ENCODE results near the gene EPAS1. TPM values are rescaled to one million over a fixed set of nuclear protein-coding genes. Genes with fewer than 3 reads are reported as not detected.

EPAS1 gene
- total and polyA plus RNA-seq, 5 experiments from 2014 or later: 0.16 to 1.7 (median 1.1) TPM

DNA sequence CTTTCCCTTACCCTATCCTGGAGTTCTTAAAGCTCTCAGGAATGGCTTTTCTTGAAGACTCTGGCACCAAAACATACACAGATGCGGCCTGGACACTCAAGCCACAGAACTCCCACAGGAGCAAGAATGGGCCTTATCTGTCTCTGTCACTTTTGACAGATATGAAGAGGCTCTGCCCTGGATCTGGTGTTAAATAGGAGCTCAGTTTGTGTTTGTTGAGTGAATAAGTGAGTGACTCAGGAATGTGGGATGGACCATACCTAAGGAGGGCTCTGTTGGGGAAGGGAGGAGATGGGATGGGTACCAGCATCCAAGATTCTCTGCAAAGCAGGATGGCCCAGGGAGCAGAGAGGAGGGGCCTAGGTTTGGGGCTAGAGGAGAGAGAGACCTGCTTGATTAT is 33.9 kb upstream of the EPAS1 start:
- Mint-ChIP-seq H3K27ac (peak overlapping the region in 1 of 10 donors; percentile 20), H3K4me3 (no peak overlapping the region), H3K36me3 (no peaks in the 10 kb centered on the region), H3K27me3 (peaks cover 3 to 18% (median 8%) of the 10 kb centered on the region in 5 donors), H3K9me3 (no peaks in the 10 kb centered on the region), H3K4me1 (peaks cover 0 to 6% (median 0%) of the 10 kb centered on the region in 4 donors)
- POLR2A ChIA-PET: no interaction called here
- ATAC-seq: no peak
- DNase-seq: no peak

DNA sequence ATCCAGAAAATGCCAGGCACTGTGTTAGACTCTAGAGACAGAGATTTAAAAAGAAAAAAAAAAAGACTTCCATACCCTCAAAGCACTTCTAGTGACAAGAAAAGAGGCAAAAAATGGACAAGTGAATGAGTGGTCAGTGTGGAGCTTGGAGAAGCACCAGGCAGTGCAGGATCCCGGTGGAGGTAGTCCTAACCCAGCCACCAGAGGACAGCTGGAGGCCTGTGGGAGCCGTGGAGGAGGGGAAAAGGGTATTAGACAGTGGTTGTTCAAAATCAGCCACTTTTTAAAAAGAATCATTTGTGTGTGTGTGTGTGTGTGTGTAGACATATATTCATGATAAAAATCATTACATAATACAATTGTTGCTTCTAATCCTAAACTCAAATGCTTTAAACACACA is 32.8 kb upstream of the EPAS1 start:
- no peak for DNase-seq
- POLR2A ChIA-PET: no interaction called here
- H3K36me3 Mint-ChIP-seq: no peaks in the 10 kb centered on the region
- peaks cover 0 to 8% (median 0%) of the 10 kb centered on the region in 4 donors for H3K4me1 Mint-ChIP-seq
- peaks cover 3 to 18% (median 8%) of the 10 kb centered on the region in 5 donors for H3K27me3 Mint-ChIP-seq
- ATAC-seq: no peak
- no peak overlapping the region for H3K27ac Mint-ChIP-seq
- no peaks in the 10 kb centered on the region for H3K9me3 Mint-ChIP-seq
- H3K4me3 Mint-ChIP-seq: no peak overlapping the region

DNA sequence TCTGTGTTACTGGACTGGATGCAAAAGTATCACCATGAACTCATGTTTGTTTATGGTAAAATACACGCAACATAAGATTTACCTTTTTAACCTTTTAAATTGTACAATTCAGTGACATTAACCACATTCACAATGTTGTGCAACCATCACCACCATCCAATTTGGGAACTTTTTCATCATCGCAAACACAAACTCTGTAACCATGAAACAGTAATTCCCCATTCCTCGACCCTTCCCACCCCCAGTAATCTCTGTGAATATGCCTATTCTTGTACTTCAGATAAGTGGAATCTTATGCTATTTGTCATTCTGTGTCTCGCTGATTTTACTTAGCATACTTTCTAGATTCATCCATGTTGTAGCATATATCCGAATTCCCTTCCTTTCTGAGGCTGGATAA is 31.1 kb upstream of the EPAS1 start:
- Mint-ChIP-seq H3K36me3 (no peaks in the 10 kb centered on the region), H3K27me3 (peaks cover 3 to 18% (median 8%) of the 10 kb centered on the region in 5 donors), H3K4me3 (no peak overlapping the region), H3K27ac (no peak overlapping the region), H3K4me1 (peaks cover 0 to 8% (median under 1%) of the 10 kb centered on the region in 4 donors), H3K9me3 (no peaks in the 10 kb centered on the region)
- DNase-seq: no peak
- POLR2A ChIA-PET: no interaction called here
- no peak for ATAC-seq

DNA sequence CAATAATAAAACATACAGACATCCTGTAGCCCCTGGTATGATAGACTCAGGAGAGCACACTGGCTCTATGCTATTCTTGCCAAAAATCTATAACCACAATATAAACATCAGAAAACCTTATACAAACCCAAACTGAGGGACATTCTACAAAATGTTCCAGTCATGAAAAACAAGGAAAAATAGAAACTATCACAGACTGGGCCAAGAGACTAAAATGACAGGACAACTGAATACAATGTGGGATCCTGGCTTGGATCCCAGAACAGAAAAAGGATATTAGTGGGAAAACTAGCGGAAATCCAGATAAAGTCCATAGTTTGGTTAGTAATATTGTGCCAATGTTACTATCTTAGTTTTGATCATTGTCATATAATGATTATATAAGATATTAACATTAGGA is 29.6 kb upstream of the EPAS1 start:
- Mint-ChIP-seq H3K4me3 (no peak overlapping the region), H3K36me3 (no peaks in the 10 kb centered on the region), H3K27me3 (peaks cover 3 to 18% (median 5%) of the 10 kb centered on the region in 5 donors)

DNA sequence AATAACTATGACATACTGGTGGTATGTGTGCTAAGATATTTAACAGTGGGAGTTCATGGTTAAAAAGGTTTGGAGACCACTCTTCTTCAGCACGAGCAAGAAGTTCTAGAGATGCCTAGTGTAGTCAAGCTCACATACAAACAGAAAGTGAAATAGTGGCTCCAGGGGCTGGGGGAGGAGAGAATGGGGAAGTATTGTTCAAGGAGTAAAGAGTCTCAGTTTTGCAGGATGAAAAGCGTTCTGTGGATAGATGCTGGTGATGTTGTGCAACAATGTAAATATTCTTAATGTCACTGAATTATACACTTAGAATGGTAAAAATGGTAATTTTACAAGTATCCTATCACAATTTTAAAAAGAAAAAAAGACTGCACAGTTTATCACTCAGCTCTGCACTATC is 29.0 kb upstream of the EPAS1 start:
- Mint-ChIP-seq H3K9me3 (no peaks in the 10 kb centered on the region), H3K27ac (peak overlapping the region in 1 of 10 donors; percentile 70), H3K4me3 (no peak overlapping the region), H3K27me3 (peaks cover 3 to 16% (median 5%) of the 10 kb centered on the region in 5 donors), H3K36me3 (no peaks in the 10 kb centered on the region), H3K4me1 (peaks cover 0 to 8% (median under 1%) of the 10 kb centered on the region in 4 donors)
- POLR2A ChIA-PET: no interaction called here
- DNase-seq (no peak), ATAC-seq (no peak)

More for the DNA sequence above, 29.6 kb upstream of the EPAS1 start:
- H3K27ac Mint-ChIP-seq: no peak overlapping the region
- DNase-seq (no peak), ATAC-seq (no peak)
- no peaks in the 10 kb centered on the region for H3K9me3 Mint-ChIP-seq
- POLR2A ChIA-PET: no interaction called here
- H3K4me1 Mint-ChIP-seq: peaks cover 0 to 8% (median under 1%) of the 10 kb centered on the region in 4 donors

DNA sequence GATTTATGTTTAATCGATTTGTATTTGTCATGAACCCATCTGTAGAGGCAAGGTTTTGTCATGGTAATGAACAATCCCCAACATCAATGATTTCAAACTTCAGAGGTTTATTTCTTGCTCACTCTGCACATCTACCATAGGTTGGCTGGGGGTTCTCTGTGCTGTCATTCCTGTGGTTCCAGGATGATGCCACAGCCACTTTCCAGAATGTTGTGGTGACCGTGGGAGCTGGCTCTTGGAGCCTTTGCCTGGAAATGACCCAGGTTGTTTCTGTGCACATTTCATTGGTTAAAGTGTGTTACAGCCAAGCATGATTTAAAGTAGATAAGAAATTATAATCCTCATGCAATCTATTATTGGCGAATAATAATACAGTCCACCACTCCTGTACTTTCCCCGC is 28.2 kb upstream of the EPAS1 start:
- Mint-ChIP-seq H3K27ac (no peak overlapping the region), H3K9me3 (no peaks in the 10 kb centered on the region), H3K27me3 (peaks cover 0 to 8% (median 3%) of the 10 kb centered on the region in 5 donors), H3K4me3 (no peak overlapping the region), H3K4me1 (peaks cover 0 to 8% (median under 1%) of the 10 kb centered on the region in 4 donors), H3K36me3 (no peaks in the 10 kb centered on the region)
- no peak for ATAC-seq
- no peak for DNase-seq
- POLR2A ChIA-PET: no interaction called here

DNA sequence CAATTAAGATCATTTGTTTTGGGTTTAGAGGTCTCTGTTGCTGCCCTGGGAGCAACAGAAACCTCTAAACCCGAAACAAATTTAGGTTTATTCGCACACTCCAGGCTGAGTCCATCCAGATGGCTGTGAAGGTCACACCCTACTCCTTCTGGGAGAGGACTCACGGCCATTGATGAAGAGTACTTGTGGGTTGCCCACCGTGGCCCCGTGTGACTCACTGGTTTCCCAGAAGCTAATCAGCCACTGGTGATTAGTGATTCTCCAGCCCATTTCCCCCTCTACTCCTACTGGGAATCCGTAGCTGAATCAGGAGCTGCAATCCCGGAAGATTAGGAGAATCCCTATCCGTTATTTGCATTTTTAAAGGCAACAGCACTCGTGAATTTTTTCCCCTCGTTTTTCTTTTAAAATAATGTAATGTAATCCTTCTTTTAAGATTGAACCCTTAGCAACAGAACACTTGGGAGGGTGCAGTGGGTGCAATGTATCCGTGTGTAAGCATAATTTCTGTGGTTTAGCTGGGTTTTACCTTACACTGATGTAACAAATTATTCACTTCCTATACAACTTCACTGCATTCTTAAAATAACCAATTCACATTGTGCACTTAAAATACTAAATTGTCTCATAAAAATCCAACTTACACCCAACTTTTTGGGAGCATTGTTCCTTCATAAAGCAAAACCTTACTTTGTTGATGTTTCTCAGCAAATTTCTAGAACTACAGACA is 27.5 kb upstream of the EPAS1 start:
- ATAC-seq (no peak), DNase-seq (no peak)
- no peak overlapping the region for H3K27ac Mint-ChIP-seq
- no peaks in the 10 kb centered on the region for H3K9me3 Mint-ChIP-seq
- H3K36me3 Mint-ChIP-seq: no peaks in the 10 kb centered on the region
- POLR2A ChIA-PET: no interaction called here
- H3K4me1 Mint-ChIP-seq: peaks cover 0 to 8% (median under 1%) of the 10 kb centered on the region in 4 donors
- peaks cover 0 to 3% (median under 1%) of the 10 kb centered on the region in 5 donors for H3K27me3 Mint-ChIP-seq
- no peak overlapping the region for H3K4me3 Mint-ChIP-seq

DNA sequence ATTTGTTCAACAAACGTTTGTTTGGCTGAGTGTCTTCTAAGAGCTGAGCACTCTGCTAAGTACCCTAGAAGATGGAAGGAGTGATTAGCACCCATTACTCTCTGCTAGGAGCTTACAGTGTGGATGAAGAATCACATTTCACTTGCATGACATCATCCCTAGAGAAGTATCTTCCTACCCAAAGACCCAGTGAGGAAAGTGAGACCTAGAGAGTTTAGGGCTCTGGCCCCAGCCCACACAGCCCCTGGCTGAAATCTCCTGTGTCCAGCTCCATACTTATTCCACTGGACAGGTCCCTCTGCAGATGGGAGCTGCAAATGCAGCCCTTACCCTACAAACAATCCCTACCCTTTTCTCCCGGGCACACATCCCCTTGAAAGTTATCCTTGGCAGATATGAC is 26.8 kb upstream of the EPAS1 start:
- H3K4me1 Mint-ChIP-seq: peaks cover 0 to 8% (median 3%) of the 10 kb centered on the region in 4 donors
- DNase-seq (no peak), ATAC-seq (no peak)
- peaks cover 0 to 2% (median 0%) of the 10 kb centered on the region in 5 donors for H3K27me3 Mint-ChIP-seq
- peak overlapping the region in 1 of 10 donors; percentile 14 for H3K27ac Mint-ChIP-seq
- no peaks in the 10 kb centered on the region for H3K36me3 Mint-ChIP-seq
- H3K9me3 Mint-ChIP-seq: no peaks in the 10 kb centered on the region
- no peak overlapping the region for H3K4me3 Mint-ChIP-seq
- POLR2A ChIA-PET: interaction anchor here (0.6 kb wide), 1 partner anchor 28 kb away, joined by 3 read pairs; no protein-coding TSS in a partner anchor

DNA sequence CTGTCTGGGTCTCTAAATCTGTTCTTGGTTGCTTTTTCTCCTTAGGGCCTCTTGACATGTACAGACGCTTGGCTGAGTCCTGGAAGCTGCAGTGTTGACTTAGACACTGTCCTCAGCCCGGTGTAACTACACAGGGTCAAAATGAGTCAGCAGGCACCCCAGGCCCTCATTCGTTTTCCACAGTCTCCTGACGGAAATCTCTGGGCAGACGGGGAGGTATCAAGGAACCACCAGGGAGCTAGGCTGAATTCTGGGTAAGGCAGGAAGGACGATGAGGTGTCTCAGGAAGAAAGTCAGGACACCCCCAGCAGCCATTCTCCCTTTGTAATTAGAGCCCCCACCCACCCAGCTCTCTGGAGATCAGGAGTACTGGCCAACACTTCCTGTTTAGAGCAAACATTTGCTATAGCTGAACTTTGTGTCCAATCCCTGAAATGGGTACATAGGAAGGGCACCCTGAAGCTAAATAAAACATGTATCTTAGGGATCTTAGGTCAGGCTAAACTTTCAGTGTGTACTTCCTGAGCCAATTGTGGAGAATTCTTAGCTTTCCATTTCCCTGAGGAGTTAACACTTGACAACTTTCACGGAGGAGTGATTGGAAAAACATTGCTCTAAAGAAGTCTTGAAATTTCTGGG is 23.9 kb upstream of the EPAS1 start:
- H3K4me3 Mint-ChIP-seq: no peak overlapping the region
- POLR2A ChIA-PET: interaction anchor here (1.0 kb wide), 1 partner anchor 36 kb away, joined by 3 read pairs; no protein-coding TSS in a partner anchor
- ATAC-seq (no peak), DNase-seq (no peak)
- H3K36me3 Mint-ChIP-seq: no peaks in the 10 kb centered on the region
- peaks cover 15 to 26% (median 18%) of the 10 kb centered on the region in 4 donors for H3K4me1 Mint-ChIP-seq
- no peaks in the 10 kb centered on the region for H3K9me3 Mint-ChIP-seq
- peak overlapping the region in 1 of 10 donors; percentile 2 for H3K27ac Mint-ChIP-seq
- H3K27me3 Mint-ChIP-seq: peaks cover 0 to 12% (median 5%) of the 10 kb centered on the region in 5 donors

DNA sequence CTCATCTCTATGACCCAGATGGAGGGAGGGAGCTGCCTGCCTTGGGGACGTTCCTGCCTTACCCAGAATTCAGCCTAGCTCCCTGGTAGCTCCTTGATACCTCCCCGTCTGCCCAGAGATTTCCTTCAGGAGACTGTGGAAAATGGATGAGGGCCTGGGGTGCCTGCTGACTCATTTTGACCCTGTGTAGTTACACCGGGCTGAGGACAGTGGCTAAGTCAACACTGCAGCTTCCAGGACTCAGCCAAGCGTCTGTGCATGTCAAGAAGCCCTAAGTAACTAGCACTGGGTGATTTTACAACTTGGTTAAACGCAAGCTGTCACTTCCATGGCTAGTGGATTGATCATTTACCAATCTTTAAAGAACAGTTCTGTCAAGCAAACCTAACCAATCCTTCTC is 23.3 kb upstream of the EPAS1 start:
- Mint-ChIP-seq H3K9me3 (no peaks in the 10 kb centered on the region), H3K4me3 (no peak overlapping the region), H3K27ac (no peak overlapping the region), H3K4me1 (peaks cover 15 to 26% (median 17%) of the 10 kb centered on the region in 4 donors), H3K27me3 (peaks cover 0 to 13% (median 7%) of the 10 kb centered on the region in 5 donors), H3K36me3 (no peaks in the 10 kb centered on the region)
- no peak for DNase-seq
- POLR2A ChIA-PET: interaction anchor here (1.0 kb wide), 1 partner anchor 35 kb away, joined by 3 read pairs; no protein-coding TSS in a partner anchor
- no peak for ATAC-seq

DNA sequence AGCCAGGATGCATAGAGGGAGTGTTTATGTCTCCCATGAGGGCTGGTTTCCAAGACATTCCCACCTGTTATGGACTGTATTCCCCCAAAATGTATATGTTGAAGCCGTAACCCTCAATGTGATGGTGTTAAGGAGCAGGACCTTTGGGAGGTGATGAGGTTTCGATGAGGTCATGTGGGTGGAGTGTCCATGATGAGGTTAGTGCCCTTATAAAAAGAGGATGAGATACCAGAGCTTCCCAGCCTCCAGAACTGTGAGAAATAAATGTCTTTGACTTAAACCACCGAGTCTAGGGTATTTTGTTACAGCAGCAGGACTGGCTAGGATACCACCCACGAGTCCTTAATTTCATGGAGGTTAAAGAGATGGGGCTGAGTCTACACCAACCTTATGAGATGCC is 22.6 kb upstream of the EPAS1 start:
- ATAC-seq (no peak), DNase-seq (no peak)
- H3K36me3 Mint-ChIP-seq: no peaks in the 10 kb centered on the region
- POLR2A ChIA-PET: no interaction called here
- peaks cover 0 to 13% (median 7%) of the 10 kb centered on the region in 5 donors for H3K27me3 Mint-ChIP-seq
- no peak overlapping the region for H3K4me3 Mint-ChIP-seq
- no peak overlapping the region for H3K27ac Mint-ChIP-seq
- peaks cover 15 to 26% (median 17%) of the 10 kb centered on the region in 4 donors for H3K4me1 Mint-ChIP-seq
- no peaks in the 10 kb centered on the region for H3K9me3 Mint-ChIP-seq

DNA sequence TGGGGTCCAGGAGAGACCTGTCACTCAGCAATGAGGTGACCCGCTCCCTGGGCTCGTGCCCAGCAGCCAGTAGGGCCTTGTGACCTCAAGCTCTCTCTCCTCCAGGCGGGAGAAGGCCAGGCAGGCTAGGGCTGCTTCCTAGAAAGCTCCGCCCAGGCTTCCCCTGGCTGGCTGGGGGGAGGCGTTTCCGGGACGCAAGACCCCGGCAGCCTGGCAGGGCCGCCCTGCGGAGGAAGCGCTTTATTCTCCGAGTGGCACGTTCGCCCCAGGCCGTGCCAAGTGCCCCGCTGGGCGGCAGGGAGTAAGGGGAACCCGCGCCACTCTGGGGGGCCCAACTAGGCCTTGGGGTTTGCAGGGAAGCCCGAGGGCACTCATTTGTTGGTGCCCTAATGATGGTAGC is 21.2 kb upstream of the EPAS1 start:
- no peaks in the 10 kb centered on the region for H3K36me3 Mint-ChIP-seq
- H3K4me1 Mint-ChIP-seq: peaks cover 15 to 26% (median 16%) of the 10 kb centered on the region in 4 donors
- H3K27me3 Mint-ChIP-seq: peaks cover 0 to 13% (median 7%) of the 10 kb centered on the region in 5 donors
- DNase-seq: peak in 8 of 10 donors; percentile 34 to 72 (median 44)
- H3K27ac Mint-ChIP-seq: peak overlapping the region in 4 of 10 donors; percentile 7 to 75 (median 74)
- ATAC-seq: peak; percentile 94 to 98
- POLR2A ChIA-PET: interaction anchor here (0.6 to 0.8 kb wide), 2 partner anchors 39 to 75 kb away, joined by 3 to 5 read pairs; no protein-coding TSS in a partner anchor
- H3K9me3 Mint-ChIP-seq: no peaks in the 10 kb centered on the region
- peak overlapping the region; percentile 41 to 87 (median 68) for H3K4me3 Mint-ChIP-seq

DNA sequence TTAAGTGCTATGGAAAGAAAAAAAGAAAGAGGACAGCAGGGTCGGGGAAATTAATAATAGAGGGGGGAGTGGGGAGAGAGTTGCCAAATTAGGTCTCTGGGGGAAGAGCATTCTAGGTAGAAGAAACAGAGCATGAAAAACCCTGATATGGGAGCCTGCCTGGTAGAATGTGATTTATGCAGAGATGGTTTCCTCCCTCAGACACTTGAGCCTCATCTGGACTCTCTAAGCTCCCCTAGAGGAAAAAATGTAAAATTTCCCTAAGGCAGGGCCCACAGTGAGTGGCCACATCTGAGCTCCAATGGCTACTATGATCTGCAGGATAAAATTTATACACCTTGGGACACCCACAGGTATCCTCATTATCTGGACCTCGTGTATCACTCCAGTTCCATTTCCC is 20.6 kb upstream of the EPAS1 start:
- Mint-ChIP-seq H3K27ac (peak overlapping the region in 3 of 10 donors; percentile 7 to 75 (median 75)), H3K36me3 (no peaks in the 10 kb centered on the region), H3K27me3 (peaks cover 0 to 13% (median 7%) of the 10 kb centered on the region in 5 donors), H3K4me3 (peak overlapping the region in 6 of 10 donors; percentile 46 to 87 (median 76)), H3K4me1 (peaks cover 15 to 26% (median 16%) of the 10 kb centered on the region in 4 donors), H3K9me3 (no peaks in the 10 kb centered on the region)
- POLR2A ChIA-PET: interaction anchor here (0.6 to 0.8 kb wide), 2 partner anchors 40 to 75 kb away, joined by 3 to 5 read pairs; no protein-coding TSS in a partner anchor
- ATAC-seq (peak in 1 of 2 donors; percentile 13), DNase-seq (no peak)
